ENCODE results near the gene TUBGCP6.

Gene TUBGCP6

GRCh38 chr22:50221410-50222300 lies 23.2 kb downstream of the TUBGCP6 start:
- TF ChIP-seq ZNF274 (IDR thresholded peaks at IDR 0.05; ENCODE audit: low read depth, low read length) = no peak
- H3K4me3 ChIP-seq (ENCODE audit: low read length) = no peak overlapping the region

DNA sequence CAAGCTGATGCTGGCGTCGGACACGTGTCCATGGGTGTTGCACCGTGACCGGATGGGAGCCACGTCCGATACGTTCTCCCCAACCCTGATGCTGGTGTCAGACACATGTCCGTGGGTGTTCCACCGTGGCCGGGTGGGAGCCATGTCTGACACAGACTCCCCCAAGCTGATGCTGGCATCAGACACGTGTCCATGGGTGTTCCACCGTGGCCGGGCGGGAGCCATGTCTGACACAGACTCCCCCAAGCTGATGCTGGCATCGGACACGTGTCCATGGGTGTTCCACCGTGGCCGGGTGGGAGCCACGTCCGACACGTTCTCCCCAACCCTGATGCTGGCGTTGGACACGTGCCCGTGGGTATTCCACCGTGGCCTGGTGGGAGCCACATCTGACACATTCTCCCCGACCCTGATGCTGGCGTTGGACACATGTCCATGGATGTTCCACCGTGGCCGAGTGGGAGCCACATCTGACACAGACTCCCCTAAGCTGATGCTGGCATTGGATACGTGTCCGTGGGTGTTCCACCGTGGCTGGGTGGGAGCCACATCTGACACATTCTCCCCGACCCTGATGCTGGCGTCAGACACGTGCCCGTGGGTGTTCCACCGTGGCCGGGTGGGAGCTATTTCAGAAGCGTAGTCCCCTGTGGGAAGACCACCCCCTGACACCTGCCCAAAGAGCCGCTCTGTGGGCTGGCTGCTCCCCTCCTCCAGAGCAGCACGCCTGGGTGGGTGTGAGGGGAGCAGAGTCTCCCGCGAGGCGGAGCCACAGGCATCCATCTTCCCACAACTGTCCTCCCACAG lies 24.0 kb downstream of the TUBGCP6 start:
- no peak for TF ChIP-seq ZNF274 (IDR thresholded peaks at IDR 0.05; ENCODE audit: low read depth, low read length)
- H3K4me3 ChIP-seq (ENCODE audit: low read length) = no peak overlapping the region

DNA sequence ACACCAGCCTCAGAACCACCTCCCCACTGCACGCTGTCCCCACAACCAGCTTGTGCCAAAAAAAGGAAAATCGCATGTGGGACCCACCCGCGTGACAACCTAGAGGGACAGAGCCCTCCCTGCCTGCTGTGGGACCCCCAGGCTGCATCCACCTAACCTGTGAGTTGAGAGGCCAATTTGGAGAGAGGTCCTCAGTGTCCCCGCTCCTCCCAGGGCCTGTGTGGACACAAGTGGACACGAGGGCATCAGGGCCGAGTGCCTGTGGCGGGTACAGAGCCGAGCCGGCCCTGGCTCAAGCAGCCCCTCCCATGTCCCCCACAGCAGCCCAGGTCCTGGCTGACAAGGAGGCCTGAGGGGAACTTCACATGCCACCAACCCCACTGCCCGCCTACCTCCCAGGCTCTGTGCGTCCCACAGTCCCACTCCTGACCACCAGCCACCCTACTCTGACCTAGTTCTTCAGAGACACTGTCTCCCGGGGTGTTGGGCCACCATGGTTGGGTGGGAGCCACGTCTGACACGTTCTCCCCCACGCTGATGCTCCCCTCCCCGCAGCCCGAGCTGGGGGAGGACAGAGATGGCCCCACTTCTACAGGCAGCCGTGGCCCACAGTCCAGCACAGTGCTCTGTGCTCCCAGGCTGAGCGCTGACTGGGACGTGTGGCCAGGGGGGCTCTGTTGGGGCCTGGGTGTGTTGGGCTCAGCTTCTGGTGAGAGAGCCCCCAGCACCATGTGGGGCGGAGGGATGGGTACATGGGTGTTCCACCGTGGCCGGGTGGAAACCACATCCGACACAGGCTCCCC lies 24.8 kb downstream of the TUBGCP6 start:
- no peak overlapping the region for H3K4me3 ChIP-seq (ENCODE audit: low read length)
- TF ChIP-seq ZNF274 (IDR thresholded peaks at IDR 0.05; ENCODE audit: low read depth, low read length) = no peak

DNA sequence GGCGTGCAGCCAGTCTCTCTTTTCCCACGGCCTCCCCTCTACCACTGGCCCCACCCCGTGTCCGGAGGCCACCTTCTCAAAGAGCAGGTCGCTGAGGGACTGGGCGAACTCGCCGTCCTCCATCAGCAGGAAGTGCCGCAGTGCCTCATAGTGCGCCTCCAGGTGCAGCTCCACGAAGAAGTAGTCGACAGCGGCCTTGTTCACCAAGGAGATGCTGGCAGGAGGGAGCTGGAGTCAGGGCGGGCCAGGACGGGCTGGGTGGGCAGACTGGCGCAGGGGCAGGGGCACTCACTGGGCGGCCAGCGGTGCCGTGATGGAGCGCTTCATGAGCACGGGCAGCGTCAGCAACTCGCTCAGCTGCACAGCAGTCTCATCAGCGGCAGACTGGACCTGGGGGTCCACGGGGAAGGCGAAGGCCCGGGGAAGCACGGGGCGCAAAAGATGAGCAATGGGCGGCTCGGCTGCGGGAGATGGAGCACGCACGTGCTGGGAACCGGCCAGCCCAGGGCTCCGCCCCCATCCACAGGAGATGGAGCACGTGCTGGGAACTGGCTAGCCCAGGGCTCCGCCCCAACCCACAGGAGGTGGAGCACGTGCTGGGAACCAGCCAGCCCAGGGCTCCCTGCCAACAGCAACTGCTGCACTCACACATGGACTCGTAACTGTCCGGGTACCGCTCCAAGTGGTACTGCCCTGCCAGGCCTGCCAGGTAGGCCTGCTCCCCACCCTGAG lies 25.7 kb downstream of the TUBGCP6 start:
- no peak for TF ChIP-seq ZNF274 (IDR thresholded peaks at IDR 0.05; ENCODE audit: low read depth, low read length)
- H3K4me3 ChIP-seq (ENCODE audit: low read length) = no peak overlapping the region

- H3K4me3 ChIP-seq (ENCODE audit: low read length) = no peak overlapping the region
- TF ChIP-seq ZNF274 (IDR thresholded peaks at IDR 0.05; ENCODE audit: low read depth, low read length) = no peak
Observed at GRCh38 chr22:50218153-50218995, 26.4 kb downstream of the TUBGCP6 start.

DNA sequence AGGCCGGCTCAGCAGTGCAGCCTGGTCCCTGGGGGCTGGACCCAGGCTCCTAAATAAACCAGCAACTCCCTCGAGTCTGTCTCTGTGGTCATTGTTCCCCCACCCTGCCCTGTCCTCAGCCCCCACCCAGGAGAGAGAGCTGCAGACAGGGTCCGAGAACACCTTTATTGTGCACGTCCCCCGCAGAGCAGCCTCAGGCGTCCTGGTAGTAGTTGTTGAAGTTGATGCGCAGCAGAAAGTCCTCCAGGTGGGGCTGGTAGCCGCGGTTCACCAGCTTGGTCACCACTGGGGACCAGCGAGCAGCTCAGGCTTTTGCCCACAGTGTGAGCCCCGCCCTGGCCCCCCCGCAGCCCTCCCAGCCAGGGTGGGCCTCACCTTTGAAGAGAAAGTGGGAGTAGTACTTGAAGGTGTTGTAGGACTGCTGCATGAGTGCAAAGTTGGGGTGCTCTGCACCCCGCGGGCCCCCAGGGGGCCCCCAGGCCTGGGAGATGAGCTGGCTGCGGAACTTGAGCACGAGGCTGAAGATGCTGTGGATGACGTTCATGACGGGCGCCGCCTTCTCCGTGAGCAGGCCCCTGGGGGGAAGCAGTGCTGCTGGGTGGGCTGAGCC lies 27.2 kb downstream of the TUBGCP6 start:
- no peak for TF ChIP-seq ZNF274 (IDR thresholded peaks at IDR 0.05; ENCODE audit: low read depth, low read length)
- H3K4me3 ChIP-seq (ENCODE audit: low read length) = no peak overlapping the region

DNA sequence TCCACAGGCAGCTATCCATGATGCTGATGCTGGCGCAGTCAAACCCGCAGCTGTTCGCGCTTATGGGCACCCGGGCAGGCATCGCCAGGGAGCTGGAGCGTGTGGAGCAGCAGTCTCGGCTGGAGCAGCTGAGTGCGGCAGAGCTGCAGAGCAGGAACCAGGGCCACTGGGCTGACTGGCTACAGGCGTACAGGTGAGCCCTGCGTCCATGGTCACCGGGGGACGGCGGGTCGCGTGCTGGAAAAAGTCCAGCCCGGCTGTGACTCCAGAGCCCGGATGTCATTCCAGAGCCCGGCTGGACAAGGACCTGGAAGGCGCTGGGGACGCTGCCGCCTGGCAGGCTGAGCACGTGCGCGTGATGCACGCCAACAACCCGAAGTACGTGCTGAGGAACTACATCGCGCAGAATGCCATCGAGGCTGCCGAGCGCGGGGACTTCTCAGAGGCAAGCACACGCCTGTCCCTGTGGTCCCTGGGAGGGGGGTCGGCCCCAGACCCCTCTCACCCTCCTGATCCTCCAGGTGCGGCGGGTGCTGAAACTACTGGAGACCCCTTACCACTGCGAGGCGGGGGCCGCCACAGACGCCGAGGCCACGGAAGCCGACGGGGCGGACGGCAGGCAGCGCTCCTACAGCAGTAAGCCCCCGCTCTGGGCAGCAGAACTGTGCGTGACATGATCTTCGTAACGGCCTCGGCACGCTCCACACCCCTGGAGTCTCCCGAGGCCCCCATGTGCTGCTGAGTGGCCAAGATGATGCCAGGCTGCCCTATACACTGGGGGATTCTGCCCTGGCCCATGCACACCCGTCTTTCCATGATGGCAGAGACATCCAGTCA lies 27.9 kb downstream of the TUBGCP6 start:
- no peak for TF ChIP-seq ZNF274 (IDR thresholded peaks at IDR 0.05; ENCODE audit: low read depth, low read length)
- H3K4me3 ChIP-seq (ENCODE audit: low read length) = no peak overlapping the region

GRCh38 chr22:50216055-50216683 lies 28.7 kb downstream of the TUBGCP6 start:
- no peak for TF ChIP-seq ZNF274 (IDR thresholded peaks at IDR 0.05; ENCODE audit: low read depth, low read length)
- H3K4me3 ChIP-seq (ENCODE audit: low read length) = no peak overlapping the region

- H3K4me3 ChIP-seq (ENCODE audit: low read length) = no peak overlapping the region
- no peak for TF ChIP-seq ZNF274 (IDR thresholded peaks at IDR 0.05; ENCODE audit: low read depth, low read length)
Observed at GRCh38 chr22:50215297-50216054, 29.3 kb downstream of the TUBGCP6 start.

DNA sequence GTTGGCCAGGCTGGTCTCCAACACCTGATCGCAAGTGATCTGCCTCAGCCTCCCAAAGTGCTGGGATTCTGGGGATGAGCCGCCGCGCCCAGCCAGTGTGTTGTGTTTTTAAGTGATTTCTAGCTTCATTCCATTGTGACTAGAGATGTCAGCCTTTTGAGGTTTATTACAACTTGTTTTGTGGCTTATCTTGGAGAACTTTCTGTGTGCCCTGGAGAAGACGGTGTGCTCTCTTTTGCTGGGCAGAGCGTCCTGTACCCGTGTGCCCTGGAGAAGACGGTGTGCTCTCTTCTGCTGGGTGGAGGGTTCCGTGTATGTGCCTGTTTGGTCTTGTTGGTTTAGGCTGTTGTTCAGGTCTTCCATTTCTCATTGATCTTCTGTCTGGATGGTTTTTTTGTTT lies 31.6 kb downstream of the TUBGCP6 start:
- no peak for TF ChIP-seq ZNF274 (IDR thresholded peaks at IDR 0.05; ENCODE audit: low read depth, low read length)
- H3K4me3 ChIP-seq (ENCODE audit: low read length) = no peak overlapping the region

Measured in GM08714 (cell line).